Activated CD4-positive, alpha-beta memory T cell treated with anti-CD3 and anti-CD28 coated beads, Interleukin-2, amount 10 ng/mL, durations not matched to agents 7 days and 5 days (primary cell): ENCODE results near the gene ZNF189. TPM values are rescaled to one million over a fixed set of nuclear protein-coding genes. Genes with fewer than 3 reads are reported as not detected.

Experiments
- CTCF ChIA-PET: fragments of 350-600 bp; sonication (Branson Sonifier 250); formaldehyde crosslinking; loops from one replicate; lab custom pipeline; 2021; ENCODE audit warnings: antibody characterized with exemption, inconsistent platforms; lab: Charles Lee
- POLR2A ChIA-PET: fragments of 350-600 bp; sonication (Branson Sonifier 250); formaldehyde crosslinking; loops from one replicate; lab custom pipeline; 2021; ENCODE audit warnings: antibody characterized with exemption; lab: Charles Lee
- DNase-seq: peaks from one replicate; pipeline ENCODE4 v3.0.0-alpha.2; 2020
- H3K27ac Mint-ChIP-seq: one replicate; pipeline ENCODE4 v1.8.0; 2021; ENCODE audit warnings: mild to moderate bottlenecking, mixed read lengths
- H3K27me3 Mint-ChIP-seq: one replicate; pipeline ENCODE4 v1.8.0; 2021; ENCODE audit warnings: mixed read lengths
- H3K36me3 Mint-ChIP-seq: one replicate; pipeline ENCODE4 v1.8.0; 2021; ENCODE audit warnings: low read depth, mixed read lengths
- H3K4me1 Mint-ChIP-seq: one replicate; pipeline ENCODE4 v1.8.0; 2021; ENCODE audit warnings: mixed read lengths
- H3K4me3 Mint-ChIP-seq: one replicate; pipeline ENCODE4 v1.8.0; 2021; ENCODE audit warnings: mild to moderate bottlenecking, mixed read lengths
- H3K9me3 Mint-ChIP-seq: one replicate; pipeline ENCODE4 v1.8.0; 2021; ENCODE audit warnings: mixed read lengths
- total RNA-seq, 2 experiments: library from RNA; stranded (reverse); gene quantifications; one replicate each; pipeline ENCODE4 v1.2.3, GENCODE V29; 2021

ZNF189 gene
- total RNA-seq, 2 experiments from 2014 or later, result 13.1 to 13.3 TPM

DNA sequence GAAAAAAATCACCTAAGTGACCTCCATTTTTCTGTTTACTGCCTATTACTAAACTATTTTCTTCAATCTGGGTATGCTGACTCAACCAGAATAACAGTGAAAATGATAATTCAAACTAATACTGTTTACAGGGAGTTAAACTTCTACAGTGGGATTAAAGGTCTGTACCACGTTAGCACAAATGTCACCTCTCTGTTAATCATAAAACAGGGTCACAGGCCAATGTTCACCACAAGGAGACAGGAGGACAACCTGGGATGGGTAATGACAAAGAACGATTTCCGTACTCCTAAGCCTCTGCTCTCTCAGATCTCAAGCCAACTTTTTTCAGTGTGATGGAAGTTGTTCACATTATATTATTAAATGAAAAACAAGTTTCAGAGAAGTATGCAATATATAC, 34.6 kb downstream of the ZNF189 start:
- H3K4me1 Mint-ChIP-seq, result no peaks in the 10 kb centered on the region
- no peaks in the 10 kb centered on the region for H3K9me3 Mint-ChIP-seq
- no peak for DNase-seq
- ChIA-PET CTCF (no interaction called here), POLR2A (no interaction called here)
- no peak overlapping the region for H3K4me3 Mint-ChIP-seq
- peaks cover 7% of the 10 kb centered on the region for H3K27me3 Mint-ChIP-seq
- no peak overlapping the region for H3K27ac Mint-ChIP-seq
- H3K36me3 Mint-ChIP-seq, result no peaks in the 10 kb centered on the region

DNA sequence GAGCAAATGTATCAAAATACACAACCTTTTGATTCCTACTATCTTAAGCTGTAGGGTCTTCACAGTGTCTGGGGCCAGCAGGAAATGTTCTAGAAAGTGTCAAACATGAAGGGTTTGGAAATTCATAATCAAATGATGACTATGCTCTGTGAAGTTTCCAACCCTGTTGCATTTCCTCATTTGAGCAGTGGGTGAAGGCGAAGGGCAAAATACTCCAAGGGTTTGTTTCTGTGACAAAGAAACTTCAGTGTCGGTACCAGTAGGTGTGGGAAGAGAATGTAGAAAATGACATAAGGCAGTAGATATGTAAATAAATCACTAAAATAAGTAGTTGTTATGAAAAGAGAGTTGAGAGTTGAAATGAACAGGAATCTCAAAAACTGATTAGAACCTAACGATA, 36.3 kb downstream of the ZNF189 start:
- H3K4me1 Mint-ChIP-seq, result no peaks in the 10 kb centered on the region
- DNase-seq, result no peak
- no peak overlapping the region for H3K4me3 Mint-ChIP-seq
- no peaks in the 10 kb centered on the region for H3K9me3 Mint-ChIP-seq
- H3K36me3 Mint-ChIP-seq, result no peaks in the 10 kb centered on the region
- no peak overlapping the region for H3K27ac Mint-ChIP-seq
- peaks cover 7% of the 10 kb centered on the region for H3K27me3 Mint-ChIP-seq
- POLR2A ChIA-PET, result no interaction called here
- CTCF ChIA-PET, result no interaction called here

DNA sequence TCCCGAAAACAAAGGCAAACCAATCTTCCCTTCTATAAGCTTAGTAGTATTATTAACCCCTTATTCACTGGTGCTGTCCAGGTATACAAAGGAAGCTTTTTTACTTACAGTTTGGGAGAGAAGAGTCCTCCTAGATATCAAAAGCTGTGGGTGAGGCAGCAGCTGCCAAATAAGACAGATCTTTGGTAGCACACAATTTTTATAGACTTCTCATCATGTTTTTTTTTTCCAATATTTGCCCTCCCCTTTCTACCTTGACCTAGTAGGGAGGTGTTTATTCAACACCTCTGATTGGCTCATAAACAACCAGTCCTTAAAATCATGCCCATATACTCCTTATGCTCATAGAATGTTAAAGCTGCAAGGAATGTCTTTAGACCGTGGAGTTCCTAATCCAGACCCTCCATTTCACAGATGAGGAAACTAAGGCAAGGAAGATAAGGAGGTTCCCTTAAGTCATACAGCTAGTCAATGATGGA, 37.0 kb downstream of the ZNF189 start, which contains the start of gene ALDOB:
TSS of gene ALDOB (minus strand) at position 174 of the 479 bp plus-strand sequence. CDS start 4,887 bp downstream, outside the sequence.
- Mint-ChIP-seq H3K27me3 (peaks cover 7% of the 10 kb centered on the region), H3K4me1 (no peaks in the 10 kb centered on the region), H3K4me3 (no peak within 1 kb of the TSS), H3K36me3 (no peaks in the 10 kb centered on the region), H3K27ac (no peak within 1 kb of the TSS), H3K9me3 (no peaks in the 10 kb centered on the region)
- CTCF ChIA-PET, result no interaction called here
- POLR2A ChIA-PET, result no interaction called here
- DNase-seq, result no peak

DNA sequence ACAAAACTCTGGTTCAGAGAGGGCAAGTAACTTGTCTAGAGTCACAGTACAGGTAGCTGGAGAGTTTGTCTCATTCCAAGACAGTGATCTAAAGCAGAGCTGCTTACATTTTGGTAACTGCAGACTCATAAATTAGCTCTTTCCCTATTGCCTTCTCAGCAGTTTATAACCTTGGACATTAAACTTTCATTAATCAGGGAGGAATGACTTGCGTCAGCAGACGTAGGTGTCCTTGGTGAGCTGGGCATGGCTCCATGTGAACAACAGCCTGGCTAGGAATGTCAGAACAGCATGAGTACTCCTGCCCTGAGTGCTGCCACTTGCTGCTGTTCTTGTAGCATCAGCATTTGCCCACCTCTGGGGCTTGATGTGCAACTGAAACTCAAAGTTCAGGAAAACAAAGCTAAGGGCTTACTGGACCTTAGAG, 39.2 kb downstream of the ZNF189 start:
- DNase-seq, result no peak

GRCh38 chr9:101438523-101438922, 39.9 kb downstream of the ZNF189 start:
- no peaks in the 10 kb centered on the region for H3K4me1 Mint-ChIP-seq
- H3K9me3 Mint-ChIP-seq, result no peaks in the 10 kb centered on the region
- H3K36me3 Mint-ChIP-seq, result no peaks in the 10 kb centered on the region
- no peak overlapping the region for H3K27ac Mint-ChIP-seq
- ChIA-PET CTCF (no interaction called here), POLR2A (no interaction called here)
- no peak for DNase-seq
- peaks cover 7% of the 10 kb centered on the region for H3K27me3 Mint-ChIP-seq
- no peak overlapping the region for H3K4me3 Mint-ChIP-seq

More for the DNA sequence above, 39.2 kb downstream of the ZNF189 start:
- POLR2A ChIA-PET, result no interaction called here
- CTCF ChIA-PET, result no interaction called here
- Mint-ChIP-seq H3K4me3 (no peak overlapping the region), H3K27ac (no peak overlapping the region), H3K27me3 (peaks cover 7% of the 10 kb centered on the region), H3K36me3 (no peaks in the 10 kb centered on the region), H3K9me3 (no peaks in the 10 kb centered on the region), H3K4me1 (no peaks in the 10 kb centered on the region)

GRCh38 chr9:101440714-101441230, 42.1 kb downstream of the ZNF189 start:
- no peaks in the 10 kb centered on the region for H3K36me3 Mint-ChIP-seq
- POLR2A ChIA-PET, result no interaction called here
- H3K27ac Mint-ChIP-seq, result no peak overlapping the region
- H3K27me3 Mint-ChIP-seq, result peaks cover 12% of the 10 kb centered on the region
- H3K9me3 Mint-ChIP-seq, result no peaks in the 10 kb centered on the region
- CTCF ChIA-PET, result no interaction called here
- no peaks in the 10 kb centered on the region for H3K4me1 Mint-ChIP-seq
- no peak overlapping the region for H3K4me3 Mint-ChIP-seq
- DNase-seq, result no peak

GRCh38 chr9:101442318-101442717, 43.7 kb downstream of the ZNF189 start:
- no peaks in the 10 kb centered on the region for H3K9me3 Mint-ChIP-seq
- H3K27ac Mint-ChIP-seq, result no peak overlapping the region
- no peak overlapping the region for H3K4me3 Mint-ChIP-seq
- H3K4me1 Mint-ChIP-seq, result no peaks in the 10 kb centered on the region
- CTCF ChIA-PET, result no interaction called here
- H3K36me3 Mint-ChIP-seq, result no peaks in the 10 kb centered on the region
- H3K27me3 Mint-ChIP-seq, result peaks cover 18% of the 10 kb centered on the region
- POLR2A ChIA-PET, result no interaction called here
- no peak for DNase-seq

DNA sequence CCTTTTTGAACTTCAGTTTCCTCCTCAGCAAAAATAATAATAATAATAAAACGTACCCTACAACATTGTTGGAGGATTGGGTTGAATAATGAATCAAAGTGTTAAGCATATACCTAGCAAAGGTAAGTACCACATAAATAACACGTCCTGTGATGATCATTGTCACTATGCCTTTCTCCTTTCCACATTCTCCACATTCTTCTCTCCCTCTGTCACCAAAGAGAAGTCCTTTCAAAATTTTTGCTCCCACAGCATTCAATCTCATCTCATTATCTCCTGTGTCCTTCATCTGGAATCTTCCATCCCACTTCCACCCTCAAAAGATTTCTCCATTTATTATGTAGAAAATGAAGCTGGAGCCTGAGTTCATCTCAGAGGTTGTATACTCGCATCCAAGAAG, 44.1 kb downstream of the ZNF189 start:
- no peak for DNase-seq
- H3K4me3 Mint-ChIP-seq, result no peak overlapping the region
- H3K27ac Mint-ChIP-seq, result no peak overlapping the region
- H3K27me3 Mint-ChIP-seq, result peaks cover 18% of the 10 kb centered on the region
- POLR2A ChIA-PET, result no interaction called here
- no peaks in the 10 kb centered on the region for H3K36me3 Mint-ChIP-seq
- H3K4me1 Mint-ChIP-seq, result no peaks in the 10 kb centered on the region
- CTCF ChIA-PET, result no interaction called here
- H3K9me3 Mint-ChIP-seq, result no peaks in the 10 kb centered on the region

DNA sequence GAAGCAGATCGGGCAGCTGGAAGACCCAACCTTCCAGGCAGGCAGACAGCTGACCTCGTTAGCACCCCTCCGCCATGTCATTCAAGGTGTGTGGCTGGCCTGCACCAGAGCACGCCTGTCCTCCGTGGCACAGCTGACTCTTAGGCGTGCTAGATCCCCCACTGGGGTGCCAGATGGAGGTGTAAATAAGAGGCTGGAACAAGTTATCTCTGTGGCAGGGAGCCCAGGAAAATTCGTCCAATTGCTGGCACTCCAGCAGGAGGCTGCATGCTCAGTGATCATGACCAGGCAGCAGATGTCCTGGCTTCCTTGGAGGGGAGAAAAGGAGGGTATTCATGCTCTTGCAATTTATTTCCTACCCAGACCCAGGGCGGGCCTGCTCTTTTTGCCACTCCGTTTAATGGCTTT, 44.7 kb downstream of the ZNF189 start:
- no peak for DNase-seq
- Mint-ChIP-seq H3K36me3 (no peaks in the 10 kb centered on the region), H3K4me1 (no peaks in the 10 kb centered on the region), H3K9me3 (no peaks in the 10 kb centered on the region), H3K4me3 (no peak overlapping the region), H3K27me3 (peaks cover 18% of the 10 kb centered on the region), H3K27ac (no peak overlapping the region)
- ChIA-PET POLR2A (no interaction called here), CTCF (no interaction called here)

GRCh38 chr9:101445353-101446029, 46.8 kb downstream of the ZNF189 start:
- Mint-ChIP-seq H3K36me3 (no peaks in the 10 kb centered on the region), H3K9me3 (no peaks in the 10 kb centered on the region), H3K27me3 (peaks cover 31% of the 10 kb centered on the region), H3K4me3 (no peak overlapping the region), H3K4me1 (peaks cover 9% of the 10 kb centered on the region), H3K27ac (no peak overlapping the region)
- DNase-seq, result no peak
- POLR2A ChIA-PET, result no interaction called here
- CTCF ChIA-PET, result interaction anchor here (0.8 to 1.3 kb wide), 2 partner anchors 14 to 84 kb away, joined by 3 read pairs; no protein-coding TSS in a partner anchor

DNA sequence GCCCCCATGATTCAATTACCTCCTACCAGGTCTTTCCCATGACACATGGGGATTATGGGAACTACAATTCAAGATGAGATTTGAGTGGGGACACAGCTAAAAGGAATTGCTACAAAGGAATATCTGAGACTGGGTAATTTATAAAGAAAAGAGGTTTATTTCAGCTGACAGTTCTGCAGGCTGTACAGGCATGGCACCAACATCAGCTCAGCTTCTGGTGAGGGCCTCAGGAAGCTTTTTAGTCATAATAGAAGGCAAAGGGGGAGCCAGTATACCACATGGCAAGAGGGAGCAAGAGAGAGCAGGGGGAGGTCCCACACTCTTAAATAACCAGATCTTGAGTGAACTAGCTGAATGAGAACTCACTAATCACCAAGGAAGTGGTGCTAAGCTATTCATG, 48.1 kb downstream of the ZNF189 start:
- Mint-ChIP-seq H3K4me3 (no peak overlapping the region), H3K27ac (no peak overlapping the region), H3K4me1 (peaks cover 9% of the 10 kb centered on the region), H3K27me3 (peaks cover 40% of the 10 kb centered on the region), H3K36me3 (no peaks in the 10 kb centered on the region), H3K9me3 (no peaks in the 10 kb centered on the region)
- CTCF ChIA-PET, result interaction anchor here (1.3 kb wide), 1 partner anchor 13 kb away, joined by 3 read pairs; no protein-coding TSS in a partner anchor
- DNase-seq, result no peak
- POLR2A ChIA-PET, result no interaction called here

GRCh38 chr9:101448680-101449070, 50.0 kb downstream of the ZNF189 start:
- Mint-ChIP-seq H3K27ac (no peak overlapping the region), H3K27me3 (peaks cover 42% of the 10 kb centered on the region), H3K36me3 (no peaks in the 10 kb centered on the region), H3K9me3 (peaks cover 8% of the 10 kb centered on the region), H3K4me1 (peaks cover 9% of the 10 kb centered on the region), H3K4me3 (no peak overlapping the region)
- ChIA-PET POLR2A (no interaction called here), CTCF (interaction anchor here (1.3 to 1.9 kb wide), 4 partner anchors 10 to 84 kb away, joined by 4 to 17 read pairs (median 12); partner anchors contain the start of gene RNF20)
- no peak for DNase-seq

- peaks cover 9% of the 10 kb centered on the region for H3K4me1 Mint-ChIP-seq
- peak overlapping the region; percentile 28 for H3K4me3 Mint-ChIP-seq
- ChIA-PET POLR2A (no interaction called here), CTCF (interaction anchor here (0.8 to 1.9 kb wide), 5 partner anchors 10 to 88 kb away, joined by 3 to 17 read pairs (median 8); partner anchors contain the start of gene RNF20)
- no peak overlapping the region for H3K27ac Mint-ChIP-seq
- H3K9me3 Mint-ChIP-seq, result peaks cover 8% of the 10 kb centered on the region
- DNase-seq, result peak; percentile 38
- H3K36me3 Mint-ChIP-seq, result no peaks in the 10 kb centered on the region
- peaks cover 40% of the 10 kb centered on the region for H3K27me3 Mint-ChIP-seq
These were observed 50.5 kb downstream of the ZNF189 start for GRCh38 chr9:101449071-101449721.
